C4-2B (cell line): ENCODE data around the gene GALNT7.

Source experiments
- CTCF ChIP-seq: fragments of 450-650 bp; conservative IDR thresholded peaks from 2 replicates; pipeline ENCODE4 v1.5.1; 2017; ENCODE audit warnings: mild to moderate bottlenecking
- ZFX ChIP-seq: fragments of 450-650 bp; IDR thresholded peaks from 2 replicates; pipeline ENCODE4 v1.6.1; 2017

- no peak for TF ChIP-seq CTCF
- no peak for TF ChIP-seq ZFX
Measured at GRCh38 chr4:173181848-173182247, 13.2 kb downstream of the GALNT7 start.
